ENCODE data around the gene GLI3. TPM values are rescaled to one million over a fixed set of nuclear protein-coding genes. Genes with fewer than 3 reads are reported as not detected.

GLI3 gene
- total RNA-seq, 1 experiment from 2014 or later: 45.0 TPM

GRCh38 chr7:42033480-42033879 lies 203.5 kb downstream of the GLI3 start:
- Histone ChIP-seq H2AFZ (ENCODE audit: low read length) (no peak overlapping the region), H3K23ac (ENCODE audit: insufficient read length, low read depth, low read length) (no peak overlapping the region), H4K8ac (replicated peaks; ENCODE audit: insufficient read length, low read depth, low read length) (no peak overlapping the region), H3K9ac (ENCODE audit: extremely low read depth, insufficient read length, low read length) (no peak overlapping the region), H3K79me1 (ENCODE audit: insufficient read depth, low read depth, low read length, poor library complexity, severe bottlenecking) (no peaks in the 10 kb centered on the region), H3K56ac (ENCODE audit: insufficient read length, low read depth, low read length) (no peak overlapping the region), H3K9me3 (ENCODE audit: control insufficient read depth, low read depth, low read length) (no peaks in the 10 kb centered on the region), H3K27ac (ENCODE audit: insufficient read length, low read depth, low read length) (no peak overlapping the region), H2AK5ac (ENCODE audit: insufficient read length, low read length) (no peak overlapping the region), H4K5ac (ENCODE audit: insufficient read length, low read depth, low read length) (no peak overlapping the region), H3T11ph (ENCODE audit: low read length) (no peak overlapping the region), H2BK5ac (ENCODE audit: insufficient read length, low read length) (no peak overlapping the region), H3K4me1 (ENCODE audit: insufficient read depth, low read length) (no peaks in the 10 kb centered on the region; the same call in 1 of the 2 replicates), H2BK120ac (ENCODE audit: low read depth, low read length, poor library complexity, severe bottlenecking) (no peak overlapping the region), H3K14ac (ENCODE audit: insufficient read depth, low read length) (no peak overlapping the region), H4K20me1 (ENCODE audit: control insufficient read depth, insufficient read depth, insufficient read length) (no peaks in the 10 kb centered on the region), H2BK20ac (ENCODE audit: low read depth, low read length, poor library complexity, severe bottlenecking) (no peak overlapping the region), H3K79me2 (ENCODE audit: insufficient read depth, low read length) (no peaks in the 10 kb centered on the region; the same call in 1 of the 2 replicates), H3K23me2 (ENCODE audit: insufficient read length, low read depth, low read length, poor library complexity, severe bottlenecking) (no peaks in the 10 kb centered on the region), H4K91ac (ENCODE audit: insufficient read length, low read depth, low read length) (no peak overlapping the region), H3K18ac (ENCODE audit: insufficient read length, low read depth, low read length) (no peak overlapping the region), H3K4ac (ENCODE audit: low read depth, low read length) (no peak overlapping the region), H2BK12ac (ENCODE audit: insufficient read length, low read depth, low read length) (no peak overlapping the region), H2BK15ac (ENCODE audit: low read depth, low read length) (no peak overlapping the region), H3K27me3 (ENCODE audit: insufficient read depth, low read length) (no peaks in the 10 kb centered on the region), H3K4me2 (ENCODE audit: insufficient read depth, insufficient read length, low read length) (no peak overlapping the region)
- Mint-ChIP-seq H3K27me3 (ENCODE audit: low read depth) (no peaks in the 10 kb centered on the region), H3K9me3 (peaks cover 0 to 4% of the 10 kb centered on the region in 2 experiments; a peak in 1 of 5 replicates), H3K27ac (no peak overlapping the region; a peak in 1 of 7 replicates), H3K4me1 (peaks cover 17 to 20% of the 10 kb centered on the region in 2 experiments), H3K4me3 (no peak overlapping the region), H3K36me3 (ENCODE audit: insufficient read depth in 1 of 3, low read depth in 3 of 3) (peaks cover 9 to 17% (median 10%) of the 10 kb centered on the region in 3 experiments)
- no peak for TF ChIP-seq CTCF (conservative IDR thresholded peaks at IDR 0.05)
- no peak for DNase-seq
